ENCODE data around the gene CFAP410.

Gene CFAP410

GRCh38 chr21:44365967-44366585 lies 26.9 kb upstream of the CFAP410 start:
- TF ChIP-seq, protein P1, sequence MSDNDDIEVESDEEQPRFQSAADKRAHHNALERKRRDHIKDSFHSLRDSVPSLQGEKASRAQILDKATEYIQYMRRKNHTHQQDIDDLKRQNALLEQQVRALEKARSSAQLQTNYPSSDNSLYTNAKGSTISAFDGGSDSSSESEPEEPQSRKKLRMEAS (IDR thresholded peaks at IDR 0.05) = no peak
- no peak for TF ChIP-seq YY1 (IDR thresholded peaks at IDR 0.05; ENCODE audit: low read depth)
- no peak for TF ChIP-seq FOXM1 (IDR thresholded peaks at IDR 0.05; ENCODE audit: borderline replicate concordance, low read depth)
- TF ChIP-seq, protein P2, sequence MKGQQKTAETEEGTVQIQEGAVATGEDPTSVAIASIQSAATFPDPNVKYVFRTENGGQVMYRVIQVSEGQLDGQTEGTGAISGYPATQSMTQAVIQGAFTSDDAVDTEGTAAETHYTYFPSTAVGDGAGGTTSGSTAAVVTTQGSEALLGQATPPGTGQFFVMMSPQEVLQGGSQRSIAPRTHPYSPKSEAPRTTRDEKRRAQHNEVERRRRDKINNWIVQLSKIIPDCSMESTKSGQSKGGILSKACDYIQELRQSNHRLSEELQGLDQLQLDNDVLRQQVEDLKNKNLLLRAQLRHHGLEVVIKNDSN (IDR thresholded peaks at IDR 0.05) = no peak
- TF ChIP-seq TEAD4 (IDR thresholded peaks at IDR 0.05) = no peak
- no peak for TF ChIP-seq TCF12 (IDR thresholded peaks at IDR 0.05; ENCODE audit: low read depth)
- TF ChIP-seq EGR1 (IDR thresholded peaks at IDR 0.05) = no peak
- TF ChIP-seq, protein P3, sequence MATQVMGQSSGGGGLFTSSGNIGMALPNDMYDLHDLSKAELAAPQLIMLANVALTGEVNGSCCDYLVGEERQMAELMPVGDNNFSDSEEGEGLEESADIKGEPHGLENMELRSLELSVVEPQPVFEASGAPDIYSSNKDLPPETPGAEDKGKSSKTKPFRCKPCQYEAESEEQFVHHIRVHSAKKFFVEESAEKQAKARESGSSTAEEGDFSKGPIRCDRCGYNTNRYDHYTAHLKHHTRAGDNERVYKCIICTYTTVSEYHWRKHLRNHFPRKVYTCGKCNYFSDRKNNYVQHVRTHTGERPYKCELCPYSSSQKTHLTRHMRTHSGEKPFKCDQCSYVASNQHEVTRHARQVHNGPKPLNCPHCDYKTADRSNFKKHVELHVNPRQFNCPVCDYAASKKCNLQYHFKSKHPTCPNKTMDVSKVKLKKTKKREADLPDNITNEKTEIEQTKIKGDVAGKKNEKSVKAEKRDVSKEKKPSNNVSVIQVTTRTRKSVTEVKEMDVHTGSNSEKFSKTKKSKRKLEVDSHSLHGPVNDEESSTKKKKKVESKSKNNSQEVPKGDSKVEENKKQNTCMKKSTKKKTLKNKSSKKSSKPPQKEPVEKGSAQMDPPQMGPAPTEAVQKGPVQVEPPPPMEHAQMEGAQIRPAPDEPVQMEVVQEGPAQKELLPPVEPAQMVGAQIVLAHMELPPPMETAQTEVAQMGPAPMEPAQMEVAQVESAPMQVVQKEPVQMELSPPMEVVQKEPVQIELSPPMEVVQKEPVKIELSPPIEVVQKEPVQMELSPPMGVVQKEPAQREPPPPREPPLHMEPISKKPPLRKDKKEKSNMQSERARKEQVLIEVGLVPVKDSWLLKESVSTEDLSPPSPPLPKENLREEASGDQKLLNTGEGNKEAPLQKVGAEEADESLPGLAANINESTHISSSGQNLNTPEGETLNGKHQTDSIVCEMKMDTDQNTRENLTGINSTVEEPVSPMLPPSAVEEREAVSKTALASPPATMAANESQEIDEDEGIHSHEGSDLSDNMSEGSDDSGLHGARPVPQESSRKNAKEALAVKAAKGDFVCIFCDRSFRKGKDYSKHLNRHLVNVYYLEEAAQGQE (IDR thresholded peaks at IDR 0.05; ENCODE audit: low read depth) = no peak
- no peak for TF ChIP-seq CREB1 (IDR thresholded peaks at IDR 0.05; ENCODE audit: low read depth)
- no peak for TF ChIP-seq TAF1 (IDR thresholded peaks at IDR 0.05; ENCODE audit: low read depth)
- no peak for TF ChIP-seq NFIC (IDR thresholded peaks at IDR 0.05)
- no peak for TF ChIP-seq EP300 (IDR thresholded peaks at IDR 0.05; ENCODE audit: borderline replicate concordance)

DNA sequence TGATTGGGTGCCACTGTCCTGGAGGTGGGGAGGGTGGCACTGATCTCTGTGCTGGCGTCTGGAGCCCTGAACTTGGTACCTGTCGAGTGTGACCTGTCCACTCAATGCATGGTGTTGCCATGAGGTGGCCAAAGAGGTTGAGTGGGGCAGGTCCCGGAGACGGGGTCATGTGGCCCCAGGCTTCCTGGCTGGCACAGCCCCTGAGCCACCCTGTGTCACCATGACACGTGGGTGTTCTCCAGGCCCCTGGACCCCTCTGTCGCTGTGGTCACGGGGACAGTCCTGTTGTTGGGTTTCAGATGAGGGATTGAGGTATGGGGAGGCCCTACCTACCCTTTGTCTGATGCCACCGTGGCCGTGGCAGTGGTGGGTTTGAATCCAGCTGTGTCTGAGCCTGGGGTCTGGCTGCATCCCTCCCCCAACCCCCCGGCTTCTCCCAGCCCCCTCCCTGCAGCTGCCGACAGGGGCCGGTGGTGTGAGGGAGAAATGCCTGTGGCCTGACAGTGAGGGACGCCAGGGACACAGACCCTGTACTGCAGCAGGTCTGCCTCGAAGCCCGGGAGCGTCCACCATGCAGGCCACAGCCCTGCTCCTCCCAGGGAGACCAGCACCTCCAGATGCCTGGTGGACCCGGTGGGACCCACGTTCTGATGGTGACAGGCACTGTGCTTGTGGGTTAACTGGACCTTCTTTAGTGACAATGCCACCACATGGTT lies 26.2 kb upstream of the CFAP410 start:
- TF ChIP-seq CEBPB (IDR thresholded peaks at IDR 0.05) (no peak), FOXM1 (IDR thresholded peaks at IDR 0.05; ENCODE audit: borderline replicate concordance, low read depth) (no peak), YY1 (IDR thresholded peaks at IDR 0.05; ENCODE audit: low read depth) (no peak), CREB1 (IDR thresholded peaks at IDR 0.05; ENCODE audit: low read depth) (no peak), NFIC (IDR thresholded peaks at IDR 0.05) (no peak), TCF12 (IDR thresholded peaks at IDR 0.05; ENCODE audit: low read depth) (no peak), ZBTB7A (IDR thresholded peaks at IDR 0.05; ENCODE audit: low read depth) (no peak), RAD21 (IDR thresholded peaks at IDR 0.05; ENCODE audit: low read depth) (no peak), EGR1 (IDR thresholded peaks at IDR 0.05) (no peak), TEAD4 (IDR thresholded peaks at IDR 0.05) (no peak), EP300 (IDR thresholded peaks at IDR 0.05; ENCODE audit: borderline replicate concordance) (no peak), TAF1 (IDR thresholded peaks at IDR 0.05; ENCODE audit: low read depth) (no peak)
- TF ChIP-seq, protein P1 (IDR thresholded peaks at IDR 0.05) = no peak
- TF ChIP-seq, protein P2 (IDR thresholded peaks at IDR 0.05) = no peak
- TF ChIP-seq, protein P3 (IDR thresholded peaks at IDR 0.05; ENCODE audit: low read depth) = no peak

GRCh38 chr21:44364151-44365053 lies 25.2 kb upstream of the CFAP410 start:
- TF ChIP-seq TAF1 (IDR thresholded peaks at IDR 0.05; ENCODE audit: low read depth) (no peak), EP300 (IDR thresholded peaks at IDR 0.05; ENCODE audit: borderline replicate concordance) (no peak), TCF12 (IDR thresholded peaks at IDR 0.05; ENCODE audit: low read depth) (no peak), CREB1 (IDR thresholded peaks at IDR 0.05; ENCODE audit: low read depth) (no peak), FOXM1 (IDR thresholded peaks at IDR 0.05; ENCODE audit: borderline replicate concordance, low read depth) (no peak), TEAD4 (IDR thresholded peaks at IDR 0.05) (no peak), NFIC (IDR thresholded peaks at IDR 0.05) (no peak)
- TF ChIP-seq, protein P2 (IDR thresholded peaks at IDR 0.05) = no peak
- TF ChIP-seq, protein P1 (IDR thresholded peaks at IDR 0.05) = no peak
- TF ChIP-seq, protein P3 (IDR thresholded peaks at IDR 0.05; ENCODE audit: low read depth) = no peak
